ENCODE measurements around the gene CACNB3. TPM values are rescaled to one million over a fixed set of nuclear protein-coding genes. Genes with fewer than 3 reads are reported as not detected.

The CACNB3 gene
- total RNA-seq, 1 donor from 2014 or later: 28.8 TPM

DNA sequence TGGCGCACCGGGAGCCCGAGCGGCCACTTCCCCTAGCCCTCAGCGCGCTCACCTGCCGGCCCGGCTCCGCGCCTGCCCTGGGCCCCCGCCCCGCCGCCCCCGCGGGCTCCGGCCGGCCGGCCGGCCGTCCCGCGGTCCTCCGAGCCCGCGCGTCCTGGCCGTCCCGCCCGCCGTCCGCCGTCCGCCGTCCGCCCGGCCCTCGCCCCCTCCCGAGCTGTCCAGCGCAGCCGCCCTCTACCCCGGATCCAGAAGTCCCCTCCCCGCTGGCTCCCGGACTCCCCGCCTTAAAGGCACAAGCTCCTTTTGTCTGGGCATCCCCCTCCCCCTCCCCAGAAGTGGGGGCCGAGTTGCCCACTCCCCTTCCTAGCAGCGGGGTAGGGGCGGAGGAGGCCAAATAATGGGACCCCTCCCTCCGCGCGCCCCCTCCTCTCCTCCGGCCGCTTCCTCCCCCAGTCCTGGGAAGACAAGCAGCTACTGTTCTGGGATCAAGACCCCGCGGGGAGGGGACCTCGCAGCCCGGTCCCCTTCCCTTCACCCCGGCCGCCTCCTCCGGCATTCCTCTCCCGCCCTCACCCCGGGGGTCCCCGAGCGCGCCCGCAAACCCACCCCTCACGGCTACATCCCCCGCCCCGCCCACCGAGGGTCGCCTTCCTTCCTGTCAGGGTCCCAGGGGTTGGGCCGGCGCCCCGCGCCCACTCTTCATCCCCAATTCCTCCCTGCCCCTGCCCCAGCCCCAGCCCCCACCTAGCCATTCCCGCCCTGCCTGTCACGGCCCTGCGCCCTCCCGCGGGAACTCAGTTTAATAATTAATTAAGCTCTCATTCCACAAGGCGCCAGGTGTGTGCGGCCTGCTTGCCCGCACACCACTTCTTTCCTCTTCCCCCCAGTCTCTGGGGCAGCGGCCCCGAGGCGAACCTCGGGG lies 29.2 kb upstream of the CACNB3 start, which contains the start of gene ADCY6:
TSS of gene ADCY6 (minus strand) at position 236 of the 922 bp plus-strand sequence. CDS start 5,655 bp downstream, outside the sequence.
- peak; percentile 56 for ATAC-seq

DNA sequence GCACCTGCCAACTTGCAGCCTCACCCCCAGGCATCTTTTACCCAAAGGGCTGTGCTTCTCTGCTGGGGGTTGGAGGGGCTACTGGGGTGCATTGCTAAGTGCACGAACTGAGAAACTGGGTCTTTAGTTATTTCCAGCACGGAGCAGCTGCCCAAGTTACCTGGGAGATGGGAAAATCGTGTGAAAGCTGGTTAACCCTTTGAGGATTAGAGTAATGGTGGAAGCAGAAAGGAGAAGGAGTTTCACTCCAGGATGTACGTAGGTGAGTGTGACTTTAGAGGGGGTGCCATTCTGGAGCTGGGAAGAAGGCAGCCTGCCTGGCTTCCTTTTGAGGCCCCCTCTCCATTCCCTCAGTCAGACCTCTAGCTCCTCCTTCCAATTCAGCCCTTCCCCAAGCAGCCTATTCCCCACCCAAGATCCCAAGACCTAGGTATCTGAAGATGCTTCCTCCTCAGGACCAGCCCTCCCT lies 28.4 kb upstream of the CACNB3 start:
- no peak for ATAC-seq

DNA sequence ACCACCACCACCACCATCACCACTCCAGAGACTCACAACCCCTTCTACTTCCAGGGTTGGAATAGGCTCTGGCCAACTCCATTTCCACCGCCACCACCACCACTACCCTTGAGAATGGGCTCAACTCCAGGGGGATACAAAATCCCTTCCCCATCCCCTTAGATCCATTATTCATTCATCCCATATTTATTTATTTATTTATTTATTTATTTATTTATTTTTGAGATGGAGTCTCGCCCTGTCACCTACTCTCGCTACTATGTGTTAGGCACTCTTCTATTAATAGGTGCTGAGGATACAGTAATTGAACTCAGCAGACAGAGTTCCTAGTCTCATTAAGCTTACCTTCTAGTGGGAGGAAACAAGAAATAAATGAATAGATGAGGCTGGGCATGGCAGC lies 24.6 kb upstream of the CACNB3 start:
- no peak for ATAC-seq

DNA sequence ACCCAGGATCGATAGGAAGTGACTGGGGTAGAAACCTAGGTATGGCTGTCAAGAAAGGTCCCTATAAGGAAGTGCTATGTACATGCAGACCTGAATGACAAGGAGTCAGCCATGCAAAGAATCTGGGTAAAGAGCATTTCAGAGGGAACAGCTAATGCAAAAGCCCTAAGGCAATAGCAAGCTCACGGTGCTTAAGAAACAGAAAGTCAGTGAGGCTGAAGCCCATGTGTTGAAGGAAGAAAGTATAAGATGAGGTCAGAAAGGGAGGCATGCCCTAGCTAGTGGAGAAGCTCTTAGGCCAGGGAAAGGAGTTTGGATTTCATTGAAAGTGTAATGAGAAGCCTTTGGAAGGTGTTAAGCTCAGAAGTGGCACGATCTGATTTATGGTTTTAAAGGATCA lies 23.4 kb upstream of the CACNB3 start:
- peak; percentile 91 for ATAC-seq

DNA sequence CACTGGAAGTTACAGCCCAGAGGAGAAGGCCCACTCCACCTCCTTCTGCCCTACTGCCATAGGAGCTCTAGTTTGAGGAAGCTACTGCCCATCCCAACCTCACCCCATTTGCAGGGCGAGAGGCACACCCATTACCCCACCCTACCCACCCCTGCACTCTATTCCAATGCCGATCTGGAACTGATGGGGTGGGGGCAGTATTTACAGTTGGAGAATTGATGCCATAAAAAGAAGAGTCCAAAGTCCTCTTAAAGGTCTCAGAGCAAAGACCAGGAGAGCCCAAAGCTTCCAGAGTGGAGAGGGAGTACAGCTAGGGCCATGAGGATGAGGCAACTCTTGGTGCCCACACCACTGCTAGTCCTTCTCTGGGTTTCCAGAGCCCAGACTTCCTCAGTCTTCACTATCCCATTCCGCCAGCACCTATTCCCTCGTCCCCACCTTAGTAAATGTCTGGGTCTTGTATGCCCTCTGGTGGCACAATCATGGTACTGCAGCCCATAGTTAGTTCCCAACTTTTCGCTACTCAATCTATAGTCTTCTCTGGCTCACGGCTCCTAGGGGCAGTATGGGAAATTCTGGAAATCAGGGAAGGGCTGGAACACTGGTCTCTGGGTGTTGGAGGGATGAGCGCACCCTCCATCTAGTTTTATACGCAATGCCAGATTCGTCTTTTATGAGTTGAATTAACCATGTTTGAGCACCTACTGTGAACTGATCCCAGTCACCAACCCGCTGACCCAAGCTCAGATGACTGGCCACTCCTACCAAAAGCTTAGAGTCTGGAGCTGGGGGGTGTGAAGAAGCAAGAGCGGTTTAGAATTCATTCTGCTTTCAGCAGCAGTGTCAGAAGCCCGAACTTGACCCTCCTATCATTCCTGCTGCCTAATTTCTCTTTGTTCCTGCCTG lies 22.5 kb upstream of the CACNB3 start:
- peak; percentile 88 for ATAC-seq

DNA sequence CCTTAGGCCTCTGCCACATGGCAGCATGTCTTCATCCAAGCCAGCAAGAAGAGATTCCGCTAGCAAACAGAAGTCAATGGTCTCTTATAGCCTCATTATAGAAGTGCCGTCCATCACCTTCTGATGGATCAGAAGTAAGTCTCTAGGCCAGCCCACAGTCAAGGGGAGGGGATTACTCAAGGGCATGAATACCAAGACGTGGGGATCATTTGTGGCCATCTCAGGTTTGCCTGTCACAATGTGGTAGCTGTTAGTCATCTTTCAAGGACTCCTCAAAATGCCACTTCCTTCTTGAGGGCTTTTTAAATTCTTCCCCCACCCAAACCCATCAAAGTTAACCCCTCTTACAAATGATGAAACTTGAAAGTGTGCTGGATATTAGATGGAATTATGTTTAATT lies 21.3 kb upstream of the CACNB3 start:
- ATAC-seq: no peak

DNA sequence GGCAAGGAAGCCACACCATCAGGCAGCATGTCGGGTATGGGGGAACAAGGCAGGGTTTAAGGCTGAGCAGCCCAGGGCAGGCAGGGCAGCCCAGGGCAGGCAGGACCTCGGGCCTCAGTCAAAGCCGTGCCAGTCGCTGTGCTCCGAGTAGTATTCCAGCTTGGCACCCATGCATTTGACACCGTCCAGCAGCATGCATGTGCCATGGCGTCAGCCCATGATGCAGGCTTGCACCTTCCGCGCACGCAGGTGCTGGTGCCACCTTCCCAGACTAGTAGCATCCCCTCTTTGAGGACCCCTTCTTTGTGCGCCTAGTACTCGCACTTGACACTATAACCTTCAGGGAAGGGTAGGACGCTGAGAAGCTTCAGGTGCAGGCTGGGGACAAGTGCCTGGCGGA lies 17.8 kb upstream of the CACNB3 start:
- no peak for ATAC-seq

DNA sequence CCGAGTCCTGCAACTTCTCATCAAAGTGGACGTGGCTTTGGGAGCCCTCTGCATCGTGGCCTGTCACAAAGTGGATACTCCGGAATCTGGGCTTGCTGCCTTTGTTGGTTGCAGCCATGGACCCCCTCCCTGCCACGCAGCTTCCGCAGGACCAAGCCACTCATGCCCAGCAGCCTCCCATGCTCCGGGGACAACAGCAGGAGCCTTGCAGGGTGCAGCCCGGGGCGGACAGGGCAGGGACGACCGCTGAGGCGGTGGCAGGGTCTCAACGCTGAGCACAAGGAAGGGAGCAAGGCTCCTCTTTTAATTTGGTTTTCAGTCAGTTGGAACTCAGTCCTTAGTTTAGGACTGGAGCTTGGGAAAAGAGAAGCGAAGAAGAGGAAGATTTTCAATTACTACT lies 17.3 kb upstream of the CACNB3 start:
- no peak for ATAC-seq

DNA sequence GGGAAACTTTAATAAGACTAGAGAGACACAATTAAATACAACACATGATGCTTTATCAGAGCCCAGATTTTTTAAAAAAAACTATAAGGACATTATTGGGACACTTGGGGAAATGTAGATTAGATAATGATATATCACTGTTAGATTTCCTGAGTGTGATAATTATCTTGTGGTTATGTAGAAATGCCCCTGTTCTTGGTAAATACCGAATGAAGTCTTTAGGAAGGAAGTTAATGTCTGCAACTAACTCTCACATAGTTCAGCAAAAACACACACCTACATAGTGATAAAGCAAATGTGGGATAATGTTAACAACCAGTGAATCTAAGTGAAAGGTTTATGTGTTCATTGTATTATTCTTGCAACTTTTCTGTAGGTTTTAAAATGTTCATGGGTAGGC lies 14.6 kb upstream of the CACNB3 start:
- no peak for ATAC-seq

DNA sequence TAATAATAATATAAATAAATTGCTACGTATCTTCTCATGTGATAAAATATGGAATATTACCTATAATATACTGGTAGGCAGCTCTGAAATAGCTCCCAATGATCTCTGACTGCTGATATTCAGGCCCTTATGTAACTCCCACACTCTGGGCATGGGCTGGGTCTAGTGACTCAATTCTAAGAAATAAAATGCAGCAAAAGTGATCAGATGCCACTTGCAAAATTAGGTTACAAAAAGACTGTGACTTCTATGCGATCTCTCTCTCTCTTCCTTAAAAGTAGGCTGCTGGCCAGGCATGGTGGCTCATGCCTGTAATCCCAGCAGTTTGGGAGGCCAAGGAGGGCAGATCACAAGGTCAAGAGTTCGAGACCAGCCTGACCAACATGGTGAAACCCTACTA lies 10.3 kb upstream of the CACNB3 start:
- no peak for ATAC-seq

DNA sequence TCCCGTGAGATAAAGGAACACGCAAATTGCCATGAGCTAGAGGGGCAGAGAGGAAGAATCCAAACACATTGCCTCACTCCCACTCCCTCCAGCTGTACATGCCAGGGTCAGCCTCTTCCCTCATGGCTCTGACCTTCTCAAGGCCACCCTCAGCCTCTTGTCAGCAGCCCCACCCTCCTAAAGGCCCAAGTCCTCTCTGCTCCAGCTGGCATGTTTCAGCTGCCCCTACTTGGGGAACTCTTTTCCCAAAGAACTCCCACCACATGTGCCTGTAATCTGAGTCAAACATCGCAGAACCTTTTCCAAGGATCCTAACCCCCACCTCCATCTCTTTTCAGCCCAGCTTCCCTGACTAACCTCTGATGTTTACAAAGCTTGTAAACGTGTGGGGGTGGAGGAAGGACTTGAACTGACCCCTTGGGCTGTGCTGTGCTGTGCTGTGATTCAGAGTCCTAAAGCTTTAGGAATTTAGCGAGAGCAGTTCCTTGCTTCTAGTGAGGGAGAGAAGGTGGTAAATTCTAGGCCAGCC lies 7.3 kb upstream of the CACNB3 start:
- no peak for ATAC-seq

DNA sequence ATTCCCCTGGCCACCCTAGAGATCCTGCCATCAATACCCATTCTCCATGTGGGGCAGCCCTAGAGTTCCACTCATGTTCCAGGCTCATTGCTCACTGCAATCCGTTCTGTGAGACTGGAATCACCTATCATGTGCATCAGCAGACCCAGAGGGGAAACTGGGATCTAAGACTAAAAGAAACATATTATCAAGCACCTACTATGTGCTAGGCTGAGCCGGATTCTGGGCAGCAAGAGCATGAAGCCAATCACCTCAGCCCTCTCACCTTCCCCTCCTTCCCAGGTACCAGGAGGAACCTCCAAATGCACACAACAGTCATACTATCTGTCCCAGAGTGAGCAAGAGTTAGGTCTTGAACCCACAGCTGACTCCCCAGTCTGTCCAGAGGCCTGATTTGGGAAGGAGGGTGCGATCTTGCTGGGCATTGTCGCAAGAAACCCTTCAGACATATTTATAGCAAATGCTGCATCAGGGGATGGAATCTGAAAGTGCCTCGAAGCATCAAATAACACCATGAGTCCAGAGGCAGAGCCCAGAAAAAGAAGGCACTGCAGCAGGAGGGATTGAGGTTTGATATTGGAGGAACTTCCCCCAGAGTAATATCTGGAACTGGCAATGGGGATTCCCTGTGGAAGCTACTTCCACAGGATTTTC lies 6.7 kb upstream of the CACNB3 start:
- no peak for ATAC-seq

DNA sequence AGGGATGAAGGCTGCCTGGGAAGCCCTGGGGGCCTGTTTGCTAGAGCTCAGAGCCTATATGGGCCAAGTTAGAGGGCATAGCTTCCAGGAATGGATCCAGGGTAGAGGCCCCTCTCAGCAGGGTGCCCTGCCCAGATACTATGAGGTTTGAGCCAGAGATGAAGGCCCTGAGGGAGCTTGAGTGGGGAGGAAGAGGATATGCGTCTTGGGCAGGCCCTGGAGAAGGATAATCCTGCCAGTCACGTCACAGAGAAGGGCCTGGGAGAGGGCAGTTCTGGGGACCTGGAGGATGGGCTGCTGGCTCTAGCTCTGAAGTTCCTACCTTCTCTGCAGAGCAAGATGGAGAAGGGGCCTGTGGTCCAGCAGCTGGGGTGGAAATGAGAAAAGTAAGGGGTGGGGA lies 5.9 kb upstream of the CACNB3 start:
- ATAC-seq: no peak

DNA sequence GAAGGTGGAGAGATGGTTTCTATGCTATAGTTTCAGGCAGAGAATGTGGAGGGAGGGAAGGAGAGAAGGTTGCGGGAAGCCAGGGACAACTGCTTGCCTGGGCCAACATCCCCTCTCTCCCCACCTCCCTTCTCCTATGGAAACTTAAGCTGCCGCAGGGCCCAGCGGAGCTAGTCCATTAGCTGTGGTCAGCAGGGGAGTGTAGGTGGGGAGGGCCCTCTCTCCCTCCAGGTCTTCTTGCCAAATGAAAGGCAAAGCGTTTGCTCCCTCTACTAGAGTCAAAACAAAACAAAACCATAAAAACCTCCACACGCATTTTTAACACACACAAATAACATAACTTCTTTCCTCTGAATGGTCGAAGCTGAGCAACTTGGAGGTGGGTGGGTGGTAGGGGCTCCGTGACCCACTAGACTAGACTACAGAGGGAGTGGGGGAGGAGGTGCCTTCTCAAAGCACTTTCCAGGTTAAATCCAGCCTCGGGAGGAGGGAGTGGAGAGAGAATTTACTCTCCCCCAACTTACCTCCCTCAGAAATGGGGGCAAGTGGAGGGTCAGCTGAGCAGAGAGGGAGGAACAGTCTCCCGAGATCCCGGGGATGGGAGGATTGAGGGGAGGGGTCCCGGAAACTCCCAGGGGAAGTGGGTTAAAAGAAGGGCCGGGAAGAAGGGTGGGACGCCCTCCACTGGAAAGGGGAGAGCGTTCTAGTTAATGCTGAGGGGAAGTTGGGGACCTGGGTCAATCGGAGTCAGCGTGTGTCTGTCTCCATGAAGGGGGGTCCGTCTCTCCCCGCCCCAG lies 4.6 kb upstream of the CACNB3 start:
- no peak for ATAC-seq

DNA sequence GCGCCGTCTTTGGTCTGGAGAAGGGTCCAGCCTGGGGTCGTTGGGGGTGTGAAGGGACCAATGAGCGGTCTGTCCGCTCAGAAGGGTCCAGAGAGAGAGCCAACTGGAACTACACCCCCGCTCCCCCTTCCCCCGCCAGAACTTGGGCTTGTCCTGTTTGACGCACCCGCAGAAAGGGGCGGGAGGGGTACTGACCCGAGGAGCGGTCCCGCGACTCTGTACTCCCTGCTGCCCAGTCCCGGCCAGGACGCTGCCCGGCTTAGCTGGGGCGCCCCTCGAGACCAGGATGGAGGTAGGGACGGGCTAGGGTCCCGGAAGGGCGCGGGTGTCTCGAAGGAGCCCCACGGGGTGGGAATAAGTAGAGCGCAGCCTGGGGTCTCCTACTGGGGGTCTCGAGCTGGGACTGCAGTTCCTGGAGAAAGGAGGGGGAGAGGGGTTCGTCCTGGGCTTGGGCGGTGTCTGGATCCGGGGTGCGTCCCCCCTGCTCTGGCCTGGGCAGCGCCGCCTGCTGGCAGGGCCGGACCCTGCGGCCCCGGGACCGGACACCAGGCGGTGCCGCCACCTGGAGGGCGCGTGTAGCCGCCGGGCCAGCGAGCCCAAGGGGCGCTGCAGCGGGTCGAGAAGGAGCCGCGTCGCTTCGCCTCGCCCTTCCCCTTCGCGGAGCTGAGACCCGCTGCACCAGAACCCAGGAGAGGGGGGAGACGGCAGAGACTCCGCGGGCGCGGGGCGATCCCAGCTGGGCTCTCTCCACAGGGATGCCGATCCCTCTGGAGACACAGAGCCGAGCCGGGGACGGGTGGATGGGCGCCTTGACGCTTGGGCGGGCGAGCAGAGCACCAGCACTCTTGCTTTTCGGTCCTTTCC lies 3.8 kb upstream of the CACNB3 start:
- peak; percentile 84 for ATAC-seq

DNA sequence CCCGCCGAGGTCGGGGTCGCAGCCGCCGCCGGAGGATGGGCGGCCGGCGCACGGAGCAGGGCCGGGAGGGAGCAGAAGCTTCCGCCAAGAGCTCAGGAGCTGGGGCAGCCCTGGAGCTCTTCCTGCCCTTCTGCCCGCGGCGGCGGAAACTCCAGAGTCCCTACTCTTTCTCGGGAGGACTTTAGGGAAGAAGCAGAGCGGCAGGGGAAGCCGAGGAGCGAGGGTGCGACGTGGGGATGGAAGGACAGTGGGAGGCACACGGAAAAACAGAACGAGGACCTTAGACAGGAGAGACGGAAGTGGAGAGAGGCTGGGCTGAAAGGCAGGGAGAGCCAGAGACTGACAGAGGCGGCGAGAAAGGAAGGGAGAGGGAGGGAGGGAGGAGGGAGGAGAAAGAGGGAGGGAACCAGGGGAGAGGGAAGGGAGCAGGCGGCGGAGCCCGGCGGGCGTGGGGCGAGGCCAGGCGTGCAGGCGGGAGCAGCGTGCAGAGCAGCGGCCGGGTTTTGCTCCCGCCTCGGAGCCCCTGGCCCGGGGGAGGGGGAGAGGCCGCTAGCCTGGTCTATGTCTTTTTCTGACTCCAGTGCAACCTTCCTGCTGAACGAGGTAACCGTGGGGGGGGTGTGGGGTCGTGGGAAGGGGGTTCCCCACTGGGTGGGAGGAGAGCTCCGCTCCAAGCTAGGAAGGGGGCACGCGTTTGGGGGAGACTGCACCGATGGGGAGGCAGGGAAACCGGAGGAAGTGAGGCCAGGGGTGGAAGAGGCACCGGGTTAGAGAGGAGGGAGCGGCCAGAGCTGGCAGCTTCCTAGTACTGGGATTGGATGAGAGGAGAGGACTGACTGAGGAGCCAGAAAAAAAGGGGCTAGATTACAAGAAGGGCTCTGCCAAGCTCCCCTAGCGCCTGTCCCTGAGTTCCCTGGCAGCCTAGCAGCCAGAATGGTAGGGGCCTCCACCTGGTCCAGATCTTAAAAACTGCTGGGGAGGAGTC lies 2.9 kb upstream of the CACNB3 start:
- peak; percentile 79 for ATAC-seq

DNA sequence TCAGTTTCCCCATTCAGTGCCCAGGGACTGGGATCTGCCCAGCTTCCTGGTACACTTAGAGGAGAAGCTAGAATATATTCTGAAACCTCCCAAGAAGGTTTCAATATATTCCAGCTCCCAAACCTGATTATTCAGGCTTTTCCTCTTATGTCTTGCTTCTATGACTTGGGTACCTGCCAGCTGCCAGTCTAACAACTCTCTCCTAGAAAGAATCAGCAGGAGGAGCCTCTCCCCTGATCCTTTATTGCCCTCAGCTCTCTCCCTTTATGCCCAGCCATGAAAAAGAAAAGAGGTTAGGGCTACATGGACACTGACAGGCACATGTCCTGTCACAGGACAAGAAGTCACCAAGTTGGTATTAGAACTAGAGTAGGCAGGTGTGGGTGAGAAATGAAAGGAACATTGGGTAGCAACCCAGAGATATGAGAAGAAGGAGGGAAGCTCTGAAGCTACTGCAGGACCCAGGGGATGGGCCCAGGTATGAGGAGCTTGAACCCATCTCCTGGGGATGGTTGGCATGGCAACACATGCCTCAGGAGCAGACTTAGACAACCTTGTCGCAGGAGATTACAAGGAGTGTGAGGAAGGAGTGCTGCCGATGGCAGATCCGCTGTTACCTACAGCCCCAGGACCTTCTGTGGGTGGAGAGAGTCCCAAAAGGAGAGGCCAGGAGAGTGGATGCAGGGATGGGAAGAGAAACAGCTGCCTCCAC lies 2.0 kb upstream of the CACNB3 start:
- peak; percentile 2 for ATAC-seq

DNA sequence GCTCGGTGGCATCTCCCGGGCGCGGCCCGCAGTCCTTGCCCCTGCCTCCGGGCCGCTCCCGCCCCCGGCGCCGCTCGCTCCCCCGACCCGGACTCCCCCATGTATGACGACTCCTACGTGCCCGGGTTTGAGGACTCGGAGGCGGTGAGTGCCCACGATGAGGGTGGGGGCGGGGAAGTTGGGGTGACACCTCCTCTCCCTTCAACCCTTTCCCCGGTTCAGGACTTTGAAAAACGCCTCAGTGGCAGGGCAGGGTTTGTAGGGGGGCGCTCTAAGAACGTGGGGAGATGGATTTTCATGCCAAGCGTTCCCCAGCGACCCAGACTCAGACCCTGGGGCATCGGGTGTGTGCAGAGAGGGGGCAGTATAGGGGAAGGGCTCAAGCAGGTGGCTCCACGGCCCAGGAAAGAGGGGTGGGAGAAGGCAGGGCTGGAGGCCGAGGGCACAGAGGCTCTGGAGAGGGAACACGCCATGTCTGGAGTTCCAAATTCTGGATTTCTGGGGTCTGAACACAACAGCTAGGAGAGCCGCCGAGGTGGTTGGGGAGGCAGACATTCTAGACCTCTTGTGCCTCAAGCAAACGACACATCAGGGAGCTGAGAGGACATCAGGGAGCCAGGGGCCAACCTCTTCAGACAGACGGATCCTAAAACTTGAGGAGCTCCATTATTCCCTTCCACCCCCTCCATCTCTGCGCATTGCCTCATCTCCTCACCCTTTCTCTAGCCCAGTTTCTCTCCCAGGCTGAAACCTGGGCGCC lies 715 bp downstream of the CACNB3 start:
- no peak for ATAC-seq
